Measurements from ENCODE around the gene NUDT1. TPM values are rescaled to one million over a fixed set of nuclear protein-coding genes. Genes with fewer than 3 reads are reported as not detected.

Gene NUDT1
- total and polyA plus RNA-seq, 2 experiments from 2014 or later, result 54.5 to 163 TPM

GRCh38 chr7:2211926-2212325 lies 30.1 kb upstream of the NUDT1 start (continued):
- TF ChIP-seq ZNF331 (CRISPR knock-in tag; IDR thresholded peaks at IDR 0.05; ENCODE audit: low read depth), result no peak
- TF ChIP-seq ZNF114 (CRISPR knock-in tag; IDR thresholded peaks at IDR 0.05), result no peak
- TF ChIP-seq CTCF (conservative IDR thresholded peaks at IDR 0.05; ENCODE audit: low read depth in 2 of 2), result no peak

DNA sequence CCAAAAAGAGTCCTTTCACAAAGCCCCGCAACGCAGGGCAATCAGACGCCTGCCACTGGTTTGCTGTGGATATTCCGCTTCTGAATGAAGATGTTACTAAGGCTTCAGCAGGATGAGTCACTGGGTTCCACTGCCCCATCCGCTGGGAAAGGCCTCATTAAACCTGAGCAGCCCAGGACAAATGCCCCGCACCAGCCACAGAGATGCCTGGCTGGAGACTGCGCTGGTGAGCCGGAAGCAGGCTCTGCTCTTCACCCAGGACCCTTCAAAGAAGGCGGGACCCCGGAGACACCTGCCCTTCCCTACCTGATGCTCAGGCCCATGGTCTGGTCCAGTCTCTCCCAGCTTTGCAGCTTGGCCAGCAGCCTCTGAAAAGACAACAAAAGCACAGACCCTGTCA lies 29.1 kb upstream of the NUDT1 start:
- peaks cover 18% of the 10 kb centered on the region for H3K36me3 ChIP-seq (ENCODE audit: insufficient read depth)
- ATAC-seq, result no peak
- TF ChIP-seq CTCF (conservative IDR thresholded peaks at IDR 0.05; ENCODE audit: low read depth in 2 of 2) (no peak), ZNF114 (CRISPR knock-in tag; IDR thresholded peaks at IDR 0.05) (no peak), EZH2phosphoT487 (IDR thresholded peaks at IDR 0.05; ENCODE audit: unreplicated experiment) (no peak), STAT1 (IDR thresholded peaks at IDR 0.05; ENCODE audit: unreplicated experiment) (no peak), EZH2 (IDR thresholded peaks at IDR 0.05; ENCODE audit: low read depth, unreplicated experiment) (no peak), NANOG (IDR thresholded peaks at IDR 0.05; ENCODE audit: borderline replicate concordance) (no peak), CREB1 (CRISPR knock-in tag; IDR thresholded peaks at IDR 0.05; ENCODE audit: low read depth) (no peak), POLR2AphosphoS5 (IDR thresholded peaks at IDR 0.05; ENCODE audit: low read depth) (no peak)
- TF ChIP-seq, protein P1, sequence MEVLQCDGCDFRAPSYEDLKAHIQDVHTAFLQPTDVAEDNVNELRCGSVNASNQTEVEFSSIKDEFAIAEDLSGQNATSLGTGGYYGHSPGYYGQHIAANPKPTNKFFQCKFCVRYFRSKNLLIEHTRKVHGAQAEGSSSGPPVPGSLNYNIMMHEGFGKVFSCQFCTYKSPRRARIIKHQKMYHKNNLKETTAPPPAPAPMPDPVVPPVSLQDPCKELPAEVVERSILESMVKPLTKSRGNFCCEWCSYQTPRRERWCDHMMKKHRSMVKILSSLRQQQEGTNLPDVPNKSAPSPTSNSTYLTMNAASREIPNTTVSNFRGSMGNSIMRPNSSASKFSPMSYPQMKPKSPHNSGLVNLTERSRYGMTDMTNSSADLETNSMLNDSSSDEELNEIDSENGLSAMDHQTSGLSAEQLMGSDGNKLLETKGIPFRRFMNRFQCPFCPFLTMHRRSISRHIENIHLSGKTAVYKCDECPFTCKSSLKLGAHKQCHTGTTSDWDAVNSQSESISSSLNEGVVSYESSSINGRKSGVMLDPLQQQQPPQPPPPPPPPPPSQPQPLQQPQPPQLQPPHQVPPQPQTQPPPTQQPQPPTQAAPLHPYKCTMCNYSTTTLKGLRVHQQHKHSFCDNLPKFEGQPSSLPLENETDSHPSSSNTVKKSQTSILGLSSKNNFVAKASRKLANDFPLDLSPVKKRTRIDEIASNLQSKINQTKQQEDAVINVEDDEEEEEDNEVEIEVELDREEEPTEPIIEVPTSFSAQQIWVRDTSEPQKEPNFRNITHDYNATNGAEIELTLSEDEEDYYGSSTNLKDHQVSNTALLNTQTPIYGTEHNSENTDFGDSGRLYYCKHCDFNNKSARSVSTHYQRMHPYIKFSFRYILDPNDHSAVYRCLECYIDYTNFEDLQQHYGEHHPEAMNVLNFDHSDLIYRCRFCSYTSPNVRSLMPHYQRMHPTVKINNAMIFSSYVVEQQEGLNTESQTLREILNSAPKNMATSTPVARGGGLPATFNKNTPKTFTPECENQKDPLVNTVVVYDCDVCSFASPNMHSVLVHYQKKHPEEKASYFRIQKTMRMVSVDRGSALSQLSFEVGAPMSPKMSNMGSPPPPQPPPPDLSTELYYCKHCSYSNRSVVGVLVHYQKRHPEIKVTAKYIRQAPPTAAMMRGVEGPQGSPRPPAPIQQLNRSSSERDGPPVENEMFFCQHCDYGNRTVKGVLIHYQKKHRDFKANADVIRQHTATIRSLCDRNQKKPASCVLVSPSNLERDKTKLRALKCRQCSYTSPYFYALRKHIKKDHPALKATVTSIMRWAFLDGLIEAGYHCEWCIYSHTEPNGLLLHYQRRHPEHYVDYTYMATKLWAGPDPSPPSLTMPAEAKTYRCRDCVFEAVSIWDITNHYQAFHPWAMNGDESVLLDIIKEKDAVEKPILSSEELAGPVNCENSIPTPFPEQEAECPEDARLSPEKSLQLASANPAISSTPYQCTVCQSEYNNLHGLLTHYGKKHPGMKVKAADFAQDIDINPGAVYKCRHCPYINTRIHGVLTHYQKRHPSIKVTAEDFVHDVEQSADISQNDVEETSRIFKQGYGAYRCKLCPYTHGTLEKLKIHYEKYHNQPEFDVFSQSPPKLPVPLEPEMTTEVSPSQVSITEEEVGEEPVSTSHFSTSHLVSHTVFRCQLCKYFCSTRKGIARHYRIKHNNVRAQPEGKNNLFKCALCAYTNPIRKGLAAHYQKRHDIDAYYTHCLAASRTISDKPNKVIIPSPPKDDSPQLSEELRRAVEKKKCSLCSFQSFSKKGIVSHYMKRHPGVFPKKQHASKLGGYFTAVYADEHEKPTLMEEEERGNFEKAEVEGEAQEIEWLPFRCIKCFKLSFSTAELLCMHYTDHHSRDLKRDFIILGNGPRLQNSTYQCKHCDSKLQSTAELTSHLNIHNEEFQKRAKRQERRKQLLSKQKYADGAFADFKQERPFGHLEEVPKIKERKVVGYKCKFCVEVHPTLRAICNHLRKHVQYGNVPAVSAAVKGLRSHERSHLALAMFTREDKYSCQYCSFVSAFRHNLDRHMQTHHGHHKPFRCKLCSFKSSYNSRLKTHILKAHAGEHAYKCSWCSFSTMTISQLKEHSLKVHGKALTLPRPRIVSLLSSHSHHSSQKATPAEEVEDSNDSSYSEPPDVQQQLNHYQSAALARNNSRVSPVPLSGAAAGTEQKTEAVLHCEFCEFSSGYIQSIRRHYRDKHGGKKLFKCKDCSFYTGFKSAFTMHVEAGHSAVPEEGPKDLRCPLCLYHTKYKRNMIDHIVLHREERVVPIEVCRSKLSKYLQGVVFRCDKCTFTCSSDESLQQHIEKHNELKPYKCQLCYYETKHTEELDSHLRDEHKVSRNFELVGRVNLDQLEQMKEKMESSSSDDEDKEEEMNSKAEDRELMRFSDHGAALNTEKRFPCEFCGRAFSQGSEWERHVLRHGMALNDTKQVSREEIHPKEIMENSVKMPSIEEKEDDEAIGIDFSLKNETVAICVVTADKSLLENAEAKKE (CRISPR knock-in tag; IDR thresholded peaks at IDR 0.05), result no peak
- TF ChIP-seq, protein P2, sequence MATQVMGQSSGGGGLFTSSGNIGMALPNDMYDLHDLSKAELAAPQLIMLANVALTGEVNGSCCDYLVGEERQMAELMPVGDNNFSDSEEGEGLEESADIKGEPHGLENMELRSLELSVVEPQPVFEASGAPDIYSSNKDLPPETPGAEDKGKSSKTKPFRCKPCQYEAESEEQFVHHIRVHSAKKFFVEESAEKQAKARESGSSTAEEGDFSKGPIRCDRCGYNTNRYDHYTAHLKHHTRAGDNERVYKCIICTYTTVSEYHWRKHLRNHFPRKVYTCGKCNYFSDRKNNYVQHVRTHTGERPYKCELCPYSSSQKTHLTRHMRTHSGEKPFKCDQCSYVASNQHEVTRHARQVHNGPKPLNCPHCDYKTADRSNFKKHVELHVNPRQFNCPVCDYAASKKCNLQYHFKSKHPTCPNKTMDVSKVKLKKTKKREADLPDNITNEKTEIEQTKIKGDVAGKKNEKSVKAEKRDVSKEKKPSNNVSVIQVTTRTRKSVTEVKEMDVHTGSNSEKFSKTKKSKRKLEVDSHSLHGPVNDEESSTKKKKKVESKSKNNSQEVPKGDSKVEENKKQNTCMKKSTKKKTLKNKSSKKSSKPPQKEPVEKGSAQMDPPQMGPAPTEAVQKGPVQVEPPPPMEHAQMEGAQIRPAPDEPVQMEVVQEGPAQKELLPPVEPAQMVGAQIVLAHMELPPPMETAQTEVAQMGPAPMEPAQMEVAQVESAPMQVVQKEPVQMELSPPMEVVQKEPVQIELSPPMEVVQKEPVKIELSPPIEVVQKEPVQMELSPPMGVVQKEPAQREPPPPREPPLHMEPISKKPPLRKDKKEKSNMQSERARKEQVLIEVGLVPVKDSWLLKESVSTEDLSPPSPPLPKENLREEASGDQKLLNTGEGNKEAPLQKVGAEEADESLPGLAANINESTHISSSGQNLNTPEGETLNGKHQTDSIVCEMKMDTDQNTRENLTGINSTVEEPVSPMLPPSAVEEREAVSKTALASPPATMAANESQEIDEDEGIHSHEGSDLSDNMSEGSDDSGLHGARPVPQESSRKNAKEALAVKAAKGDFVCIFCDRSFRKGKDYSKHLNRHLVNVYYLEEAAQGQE (IDR thresholded peaks at IDR 0.05; ENCODE audit: unreplicated experiment), result no peak

More for the DNA sequence above, 29.1 kb upstream of the NUDT1 start:
- Histone ChIP-seq H3K4me1 (ENCODE audit: insufficient read depth) (no peaks in the 10 kb centered on the region), H3F3A (replicated peaks; ENCODE audit: low read depth) (no peaks in the 10 kb centered on the region), H3K4me2 (no peak overlapping the region), H4K20me1 (replicated peaks; ENCODE audit: insufficient read depth) (0 out of 2 replicates have a peak, but pooled peaks cover 4% of the 10 kb centered on the region), H3K4me3 (no peak overlapping the region), H2AFZ (no peak overlapping the region), H3K79me2 (replicated peaks; ENCODE audit: insufficient read depth) (no peaks in the 10 kb centered on the region; the same call in 1 of the 2 replicates), H3K27me3 (ENCODE audit: insufficient read depth) (no peaks in the 10 kb centered on the region), H3K27ac (ENCODE audit: low read depth) (no peak overlapping the region), H3K9me2 (ENCODE audit: insufficient read depth) (no peaks in the 10 kb centered on the region)
- Mint-ChIP-seq H3K4me1 (no peaks in the 10 kb centered on the region), H3K27me3 (ENCODE audit: insufficient read depth, low read depth, poor library complexity) (peaks cover 5% of the 10 kb centered on the region), H3K4me3 (no peak overlapping the region), H3K36me3 (ENCODE audit: low read depth) (peaks cover 82% of the 10 kb centered on the region), H3K9me3 (no peaks in the 10 kb centered on the region), H3K27ac (no peak overlapping the region)
- no peak for DNase-seq (ENCODE audit: low spot score)

All from GM23338 (cell line).